ENCODE data around the gene GATB.

DNA sequence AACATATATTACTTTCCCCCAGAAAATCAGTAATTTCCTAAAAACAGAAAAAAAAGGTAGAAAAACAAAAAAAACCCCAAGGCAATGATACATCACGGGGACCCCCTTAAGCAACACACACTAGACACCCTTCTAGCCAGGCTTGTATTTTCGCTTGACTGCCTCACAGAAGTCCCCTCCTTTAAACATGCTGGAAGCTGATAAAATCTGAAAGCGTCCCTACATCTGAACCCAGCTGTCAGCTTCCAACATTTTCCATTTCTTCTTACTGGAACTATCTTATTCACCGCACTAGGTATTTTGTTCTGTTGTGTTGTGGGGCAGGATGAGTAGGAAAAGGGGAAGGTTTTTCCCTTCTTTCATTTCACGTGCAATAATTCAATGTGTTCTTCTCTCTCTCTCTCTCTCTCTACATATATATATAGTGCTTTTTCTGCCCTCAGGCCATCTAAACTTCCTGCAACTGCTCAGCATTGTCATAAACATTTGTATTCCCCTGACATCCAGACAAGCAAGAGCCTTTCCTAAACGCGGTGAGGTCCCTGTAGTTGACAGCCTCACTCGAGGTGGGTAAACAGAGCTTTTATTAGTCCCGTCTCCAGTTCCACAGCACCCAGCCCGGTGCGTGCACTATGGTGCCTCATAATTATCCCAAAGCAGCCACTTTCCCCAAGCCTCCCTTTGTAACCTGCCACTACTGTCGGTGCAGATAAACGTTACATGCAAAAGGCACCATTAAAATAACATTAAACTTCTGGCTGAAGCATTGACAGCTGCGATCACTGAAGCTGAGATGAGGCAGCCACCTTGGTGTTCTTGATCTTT, 82.5 kb downstream of the GATB start:
- TF ChIP-seq, protein P1, sequence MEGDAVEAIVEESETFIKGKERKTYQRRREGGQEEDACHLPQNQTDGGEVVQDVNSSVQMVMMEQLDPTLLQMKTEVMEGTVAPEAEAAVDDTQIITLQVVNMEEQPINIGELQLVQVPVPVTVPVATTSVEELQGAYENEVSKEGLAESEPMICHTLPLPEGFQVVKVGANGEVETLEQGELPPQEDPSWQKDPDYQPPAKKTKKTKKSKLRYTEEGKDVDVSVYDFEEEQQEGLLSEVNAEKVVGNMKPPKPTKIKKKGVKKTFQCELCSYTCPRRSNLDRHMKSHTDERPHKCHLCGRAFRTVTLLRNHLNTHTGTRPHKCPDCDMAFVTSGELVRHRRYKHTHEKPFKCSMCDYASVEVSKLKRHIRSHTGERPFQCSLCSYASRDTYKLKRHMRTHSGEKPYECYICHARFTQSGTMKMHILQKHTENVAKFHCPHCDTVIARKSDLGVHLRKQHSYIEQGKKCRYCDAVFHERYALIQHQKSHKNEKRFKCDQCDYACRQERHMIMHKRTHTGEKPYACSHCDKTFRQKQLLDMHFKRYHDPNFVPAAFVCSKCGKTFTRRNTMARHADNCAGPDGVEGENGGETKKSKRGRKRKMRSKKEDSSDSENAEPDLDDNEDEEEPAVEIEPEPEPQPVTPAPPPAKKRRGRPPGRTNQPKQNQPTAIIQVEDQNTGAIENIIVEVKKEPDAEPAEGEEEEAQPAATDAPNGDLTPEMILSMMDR (IDR thresholded peaks at IDR 0.05) = no peak
- TF ChIP-seq POLR2A (IDR thresholded peaks at IDR 0.05) = no peak

Data from adrenal gland (tissue), 5 donors.